ENCODE results near the gene RHBDF1.

GRCh38 chr16:45454-45853, 27.0 kb downstream of the RHBDF1 start:
- no peak for TF ChIP-seq POLR2AphosphoS5 (IDR thresholded peaks at IDR 0.05; ENCODE audit: low read depth, low read length)
- no peak for TF ChIP-seq POLR2A (IDR thresholded peaks at IDR 0.05; ENCODE audit: low read depth, low read length)
